ENCODE results near the gene SLC25A42. TPM values are rescaled to one million over a fixed set of nuclear protein-coding genes. Genes with fewer than 3 reads are reported as not detected.

The SLC25A42 gene
- total and polyA plus RNA-seq, 2 donors (not counting 3 experiments of a cell fraction or from before 2014, with no cell fraction given): 6.2 to 6.3 TPM

GRCh38 chr19:19052921-19053320 is 10.9 kb upstream of the SLC25A42 start:
- BruUV-seq (replicated peaks): no TSS peak
- TF ChIP-seq CTCF (IDR thresholded peaks at IDR 0.05; ENCODE audit: extremely low read depth in 1 of 2, insufficient read depth in 1 of 2, low read depth in 1 of 2, low read length in 2 of 2) (no peak), POLR2AphosphoS5 (IDR thresholded peaks at IDR 0.05; ENCODE audit: insufficient read depth, low read depth, low read length) (no peak), MYC (IDR thresholded peaks at IDR 0.05; ENCODE audit: low read depth, low read length) (no peak), MAX (IDR thresholded peaks at IDR 0.05; ENCODE audit: insufficient read depth, insufficient read length) (no peak), FOS (IDR thresholded peaks at IDR 0.05; ENCODE audit: borderline replicate concordance, insufficient read depth, low read length) (no peak), EZH2 (IDR thresholded peaks at IDR 0.05; ENCODE audit: borderline replicate concordance, low read depth, low read length, severe bottlenecking) (no peak), GATA2 (IDR thresholded peaks at IDR 0.05; ENCODE audit: insufficient read depth, insufficient read length, low read depth, low read length) (no peak), JUN (IDR thresholded peaks at IDR 0.05; ENCODE audit: borderline replicate concordance, insufficient read depth, insufficient read length, low read depth) (no peak), POLR2A (IDR thresholded peaks at IDR 0.05; ENCODE audit: low read depth, low read length) (no peak)
- POLR2A ChIA-PET: no interaction called here

More at GRCh38 chr19:19052921-19053320, 10.9 kb upstream of the SLC25A42 start:
- no peak overlapping the region for H3K4me3 ChIP-seq (replicated peaks in 1 of 3; ENCODE audit: insufficient read depth in 1 of 3, low read depth in 1 of 3, low read length in 3 of 3)
- H2AFZ ChIP-seq (ENCODE audit: low read depth, low read length): no peak overlapping the region
- H3K4me2 ChIP-seq (ENCODE audit: insufficient read depth, low read length): no peak overlapping the region
- DNase-seq (ENCODE audit: low read depth, low spot score) (no peak), FAIRE-seq (no peak)
- H3K79me2 ChIP-seq (ENCODE audit: control insufficient read depth, insufficient read depth, low read length): no peaks in the 10 kb centered on the region
- no peaks in the 10 kb centered on the region for H3K9me3 ChIP-seq (replicated peaks; ENCODE audit: control insufficient read depth, insufficient read depth, low read length)
- H3K9me1 ChIP-seq (replicated peaks; ENCODE audit: control insufficient read depth, extremely low read depth, insufficient read depth, low read length): no peaks in the 10 kb centered on the region
- H3K36me3 ChIP-seq (ENCODE audit: control insufficient read depth in 2 of 2, extremely low read depth in 1 of 2, insufficient read depth in 2 of 2, low read length in 2 of 2): peaks cover 6 to 35% of the 10 kb centered on the region in 2 experiments
- intact Hi-C loops (cut with micrococcal nuclease): loop anchor here (1.0 kb wide), 1 partner anchor 122 kb away; no protein-coding TSS in a partner anchor
- no peaks in the 10 kb centered on the region for H3K27me3 ChIP-seq (ENCODE audit: control insufficient read depth in 2 of 2, insufficient read depth in 2 of 2, low read length in 2 of 2)
- H3K27ac ChIP-seq (ENCODE audit: insufficient read depth, low read depth, low read length): no peak overlapping the region
- H3K9ac ChIP-seq (replicated peaks; ENCODE audit: extremely low read depth, insufficient read depth, low read length): no peak overlapping the region
- H4K20me1 ChIP-seq (replicated peaks; ENCODE audit: control insufficient read depth, extremely low read depth, insufficient read depth, low read length): no peaks in the 10 kb centered on the region
- dilution Hi-C loops (cut with MboI; ENCODE audit: extremely low pct_ligation_motif_present, low sequenced_read_pairs): no loop called here
- CTCF ChIA-PET: interaction anchor here (0.8 to 2.6 kb wide), 6 partner anchors 10 to 122 kb away, joined by 3 to 14 read pairs (median 4); no protein-coding TSS in a partner anchor
- no peaks in the 10 kb centered on the region for H3K4me1 ChIP-seq (ENCODE audit: control insufficient read depth, extremely low read depth, insufficient read depth, low read length)
